Esophagus muscularis mucosa (tissue), 3 donors: ENCODE data around the gene AJAP1.

Experiments
- CTCF ChIP-seq, 3 experiments: fragments of 200-600 bp in 2 of 3; fragments of 450-650 bp in 1 of 3; sonication (generic) in 2 of 3; IDR thresholded peaks; one replicate each; pipeline ENCODE4 v1.5.1; 2017 to 2019; ENCODE audit warnings: antibody characterized with exemption in 3 of 3, mild to moderate bottlenecking in 2 of 3, moderate library complexity in 1 of 3
- POLR2AphosphoS5 ChIP-seq, 2 donors: sonication (generic); formaldehyde crosslinking; IDR thresholded peaks; one replicate each; pipeline ENCODE4 v1.6.1; 2017; ENCODE audit warnings: antibody characterized with exemption in 2 of 2

GRCh38 chr1:4611563-4612341 is 42.7 kb upstream of the AJAP1 start:
- TF ChIP-seq CTCF (IDR thresholded peaks at IDR 0.05) (no peak), POLR2AphosphoS5 (IDR thresholded peaks at IDR 0.05) (no peak)
